ENCODE data around the gene SHC4. TPM values are rescaled to one million over a fixed set of nuclear protein-coding genes. Genes with fewer than 3 reads are reported as not detected.

The SHC4 gene
- total and polyA plus RNA-seq, 2 of the 13 experiments (the other 11 are each of a cell fraction or from before 2014, with no cell fraction given) = 0.04 TPM; not detected in 1

DNA sequence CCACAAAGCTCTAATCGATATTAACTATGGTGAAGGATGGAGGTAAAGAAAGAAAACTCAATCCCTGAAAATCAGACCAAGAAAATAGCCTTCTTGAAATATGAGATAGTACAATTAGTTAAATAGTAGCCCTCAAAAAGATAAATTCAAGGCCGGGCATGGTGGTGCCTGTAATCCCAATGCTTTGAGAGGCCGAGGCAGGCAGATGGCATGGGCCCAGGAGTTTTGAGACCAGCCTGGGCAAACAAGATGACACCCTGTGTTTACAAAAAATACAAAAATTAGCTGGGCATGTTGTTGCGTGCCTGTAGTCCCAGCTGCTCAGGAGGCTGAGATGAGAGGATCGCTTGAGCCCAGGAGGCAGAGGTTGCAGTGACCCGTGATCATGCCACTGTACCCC is 121.2 kb downstream of the SHC4 start (continued):
- TF ChIP-seq TEAD3 (CRISPR knock-in tag; optimal IDR thresholded peaks at IDR 0.05; ENCODE audit: borderline replicate concordance) (no peak), ZFP41 (CRISPR knock-in tag; IDR thresholded peaks at IDR 0.05; ENCODE audit: borderline replicate concordance) (no peak)

DNA sequence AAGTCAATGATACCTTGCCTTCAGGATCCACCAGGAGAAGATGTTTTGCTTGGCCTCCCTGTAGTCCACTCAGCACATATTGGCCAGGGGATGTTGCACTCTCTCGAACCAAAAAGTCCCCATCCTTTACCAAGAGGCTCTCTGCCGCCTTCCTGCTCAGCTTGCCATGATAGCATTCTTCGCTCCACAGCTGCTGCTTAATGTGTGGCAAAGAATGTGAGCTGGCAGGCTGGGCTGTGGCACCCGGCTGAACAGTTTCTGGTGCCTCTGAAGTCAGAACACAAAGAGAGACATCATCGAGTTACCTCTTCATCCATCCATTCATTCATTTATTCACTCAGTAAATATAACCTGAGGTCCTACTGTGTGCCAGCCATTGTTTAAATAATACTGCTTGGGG is 129.0 kb downstream of the SHC4 start:
- ChIA-PET CTCF (ENCODE audit: low intra/inter-chr PET ratio, low total read pairs) (no interaction called here), POLR2A (no interaction called here)
- DNase-seq (ENCODE audit: low spot score) (no peak), ATAC-seq (no peak), FAIRE-seq (no peak)
- Histone ChIP-seq H3K27ac (ENCODE audit: extremely low read length, insufficient read depth, low read length) (no peak overlapping the region), H4K20me1 (ENCODE audit: insufficient read depth, low read length) (no peaks in the 10 kb centered on the region), H3K9me3 (ENCODE audit: low read length) (no peaks in the 10 kb centered on the region; the same call in 1 of the 2 replicates), H3K4me2 (ENCODE audit: low read depth, low read length) (no peak overlapping the region), H2AFZ (ENCODE audit: low read length) (no peak overlapping the region), H3K79me2 (ENCODE audit: insufficient read depth, low read length) (no peaks in the 10 kb centered on the region), H3K4me1 (ENCODE audit: insufficient read depth, low read length) (no peaks in the 10 kb centered on the region), H3K36me3 (replicated peaks in 1 of 2; ENCODE audit: control insufficient read depth in 1 of 2, insufficient read depth in 2 of 2, low read length in 2 of 2) (no peaks in the 10 kb centered on the region), H3K9ac (ENCODE audit: insufficient read depth, low read depth, low read length) (no peak overlapping the region), H3K27me3 (ENCODE audit: control insufficient read depth in 1 of 2, insufficient read depth in 2 of 2, low read length in 2 of 2) (no peaks in the 10 kb centered on the region), H3K4me3 (replicated peaks in 1 of 3; ENCODE audit: insufficient read depth in 1 of 3, low read depth in 2 of 3, low read length in 3 of 3) (no peak overlapping the region)
- in situ Hi-C loops (cut with HindIII; ENCODE audit: extremely low pct_ligation_motif_present, low pct_unique_long_range_greater_than_20kb) = loop anchor here (25.0 kb wide), 1 partner anchor 472 kb away; no protein-coding TSS in a partner anchor
- WGBS (ENCODE audit: low lambda C conversion rate) = 11% methylated on average over 3 of the region's 5 CpGs
- intact Hi-C loops (cut with micrococcal nuclease; ENCODE audit: unreplicated experiment) = no loop called here
- BruUV-seq (replicated peaks) = no TSS peak
- TF ChIP-seq ZNF446 (CRISPR knock-in tag; IDR thresholded peaks at IDR 0.05) (no peak), ZFP37 (CRISPR knock-in tag; IDR thresholded peaks at IDR 0.05; ENCODE audit: borderline replicate concordance) (no peak), ZNF614 (CRISPR knock-in tag; IDR thresholded peaks at IDR 0.05; ENCODE audit: borderline replicate concordance) (no peak), ZNF510 (CRISPR knock-in tag; IDR thresholded peaks at IDR 0.05; ENCODE audit: low read depth) (no peak), TBX2 (CRISPR knock-in tag; IDR thresholded peaks at IDR 0.05; ENCODE audit: borderline replicate concordance) (no peak)
